PC-9 (cell line): ENCODE measurements around the gene SMIM11. TPM values are rescaled to one million over a fixed set of nuclear protein-coding genes. Genes with fewer than 3 reads are reported as not detected.

Experiments
- BruUV-seq: library from RNA; stranded (reverse); fragments of 400-500 nt; replicated peaks from 2 replicates; lab custom pipeline; 2021; lab: Mats Ljungman, UMichigan
- CTCF ChIA-PET: fragments of 300-600 bp; sonication (Branson Sonifier 250); formaldehyde crosslinking; loops from one replicate; lab custom pipeline; 2022; ENCODE audit warnings: antibody characterized with exemption; lab: Charles Lee
- POLR2A ChIA-PET: fragments of 300-600 bp; sonication (Branson Sonifier 250); formaldehyde crosslinking; loops from one replicate; lab custom pipeline; 2022; ENCODE audit warnings: antibody characterized with exemption; ENCODE audit not compliant: unreplicated experiment; lab: Charles Lee
- DNase-seq, 2 experiments: peaks; one replicate each; pipeline versions ENCODE4 v3.0.0 to v3.0.0-alpha.2; 2015 to 2022; ENCODE audit warnings: mixed read lengths in 1 of 2
- H2AFZ ChIP-seq: fragments of 200-600 bp; sonication (generic); 2 replicates; pipeline ENCODE4 v1.8.1; 2017; ENCODE audit warnings: antibody characterized with exemption
- H3F3A ChIP-seq: fragments of 200-600 bp; sonication (generic); 2 replicates; pipeline ENCODE4 v1.8.1; 2017; ENCODE audit warnings: antibody characterized with exemption, mild to moderate bottlenecking, low read depth; ENCODE audit not compliant: insufficient read depth
- H3K27ac ChIP-seq: fragments of 200-600 bp; sonication (generic); 2 replicates; pipeline ENCODE4 v1.6.1; 2016; ENCODE audit warnings: mixed run types
- H3K27me3 ChIP-seq: fragments of 200-600 bp; sonication (generic); 2 replicates; pipeline ENCODE4 v1.6.1; 2016; ENCODE audit warnings: low read depth, mixed run types; ENCODE audit not compliant: insufficient read depth
- H3K36me3 ChIP-seq: fragments of 200-600 bp; sonication (generic); 2 replicates; pipeline ENCODE4 v1.6.1; 2016; ENCODE audit warnings: low read depth, mixed run types
- H3K4me1 ChIP-seq: fragments of 200-600 bp; sonication (generic); replicated peaks from 2 replicates; pipeline ENCODE4 v1.6.1; 2016; ENCODE audit warnings: mixed run types; ENCODE audit not compliant: insufficient read depth
- H3K4me2 ChIP-seq: fragments of 200-600 bp; sonication (generic); 2 replicates; pipeline ENCODE4 v1.6.1; 2017; ENCODE audit warnings: mixed run types
- H3K4me3 ChIP-seq: fragments of 200-600 bp; sonication (generic); 2 replicates; pipeline ENCODE4 v1.6.1; 2016; ENCODE audit warnings: mixed run types
- H3K79me2 ChIP-seq: fragments of 200-600 bp; sonication (generic); 2 replicates; pipeline ENCODE4 v1.6.1; 2017; ENCODE audit warnings: low read depth, mixed run types
- H3K9me2 ChIP-seq: fragments of 200-600 bp; sonication (generic); 2 replicates; pipeline ENCODE4 v1.8.1; 2017; ENCODE audit warnings: mild to moderate bottlenecking; ENCODE audit not compliant: insufficient read depth
- H3K9me3 ChIP-seq: fragments of 200-600 bp; sonication (generic); 2 replicates; pipeline ENCODE4 v1.8.1; 2016; ENCODE audit warnings: low read depth; ENCODE audit not compliant: insufficient read depth
- H4K20me1 ChIP-seq: fragments of 200-600 bp; sonication (generic); 2 replicates; pipeline ENCODE4 v1.8.1; 2017; ENCODE audit not compliant: insufficient read depth
- EZH2 ChIP-seq: fragments of 200-600 bp; sonication (generic); IDR thresholded peaks from 2 replicates; pipeline ENCODE4 v1.8.0; 2017; ENCODE audit warnings: antibody characterized with exemption, low read depth
- intact Hi-C: fragments of 100-400 bp; cut with micrococcal nuclease; formaldehyde crosslinking; loops from one replicate; pipeline ENCODE4 v1.10.0; 2022; ENCODE audit not compliant: unreplicated experiment
- total RNA-seq: library from RNA; stranded (reverse); gene quantifications from 2 replicates; pipeline ENCODE4 v1.2.3, GENCODE V29; 2021
- TF ChIP-seq, protein P1 (sequence below): fragments of 200-600 bp; sonication (generic); conservative IDR thresholded peaks from 2 replicates; pipeline ENCODE4 v1.6.1; 2017; ENCODE audit warnings: mixed run types, antibody characterized with exemption, mild to moderate bottlenecking, moderate library complexity

The SMIM11 gene
- total RNA-seq, 1 experiment from 2014 or later: 3.1 TPM

DNA sequence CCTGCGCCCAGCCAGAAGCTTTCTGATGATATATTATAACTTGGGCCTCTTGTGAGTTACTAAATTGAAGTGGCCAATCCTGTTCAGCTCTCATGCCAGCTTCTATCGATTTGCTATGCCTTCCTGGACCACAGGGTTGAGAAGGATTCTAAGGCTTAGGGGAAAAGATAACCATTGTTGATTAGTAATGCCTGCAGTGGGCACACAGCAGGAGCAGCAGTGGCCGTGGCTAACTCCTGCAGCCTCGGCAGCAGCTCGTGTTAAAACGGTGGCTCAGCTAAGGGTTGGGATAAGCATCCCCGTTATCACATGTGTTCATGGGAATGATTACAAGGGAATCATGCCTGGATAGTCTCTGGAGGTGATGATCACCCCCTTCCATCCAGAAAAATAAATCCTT is 32.0 kb upstream of the SMIM11 start:
- Histone ChIP-seq H2AFZ (no peak overlapping the region), H3K4me3 (no peak overlapping the region), H3K79me2 (no peaks in the 10 kb centered on the region), H3K9me2 (no peaks in the 10 kb centered on the region), H4K20me1 (no peaks in the 10 kb centered on the region), H3K4me2 (no peak overlapping the region), H3K36me3 (no peaks in the 10 kb centered on the region), H3K27me3 (0 out of 2 replicates have a peak, but pooled peaks cover 3% of the 10 kb centered on the region), H3K9me3 (no peaks in the 10 kb centered on the region), H3F3A (no peaks in the 10 kb centered on the region), H3K27ac (no peak overlapping the region), H3K4me1 (no peaks in the 10 kb centered on the region)
- intact Hi-C loops: no loop called here
- no peak for TF ChIP-seq EZH2
- TF ChIP-seq, protein P1, sequence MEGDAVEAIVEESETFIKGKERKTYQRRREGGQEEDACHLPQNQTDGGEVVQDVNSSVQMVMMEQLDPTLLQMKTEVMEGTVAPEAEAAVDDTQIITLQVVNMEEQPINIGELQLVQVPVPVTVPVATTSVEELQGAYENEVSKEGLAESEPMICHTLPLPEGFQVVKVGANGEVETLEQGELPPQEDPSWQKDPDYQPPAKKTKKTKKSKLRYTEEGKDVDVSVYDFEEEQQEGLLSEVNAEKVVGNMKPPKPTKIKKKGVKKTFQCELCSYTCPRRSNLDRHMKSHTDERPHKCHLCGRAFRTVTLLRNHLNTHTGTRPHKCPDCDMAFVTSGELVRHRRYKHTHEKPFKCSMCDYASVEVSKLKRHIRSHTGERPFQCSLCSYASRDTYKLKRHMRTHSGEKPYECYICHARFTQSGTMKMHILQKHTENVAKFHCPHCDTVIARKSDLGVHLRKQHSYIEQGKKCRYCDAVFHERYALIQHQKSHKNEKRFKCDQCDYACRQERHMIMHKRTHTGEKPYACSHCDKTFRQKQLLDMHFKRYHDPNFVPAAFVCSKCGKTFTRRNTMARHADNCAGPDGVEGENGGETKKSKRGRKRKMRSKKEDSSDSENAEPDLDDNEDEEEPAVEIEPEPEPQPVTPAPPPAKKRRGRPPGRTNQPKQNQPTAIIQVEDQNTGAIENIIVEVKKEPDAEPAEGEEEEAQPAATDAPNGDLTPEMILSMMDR: no peak
- BruUV-seq: no TSS peak
- ChIA-PET CTCF (no interaction called here), POLR2A (no interaction called here)
- no peak for DNase-seq

DNA sequence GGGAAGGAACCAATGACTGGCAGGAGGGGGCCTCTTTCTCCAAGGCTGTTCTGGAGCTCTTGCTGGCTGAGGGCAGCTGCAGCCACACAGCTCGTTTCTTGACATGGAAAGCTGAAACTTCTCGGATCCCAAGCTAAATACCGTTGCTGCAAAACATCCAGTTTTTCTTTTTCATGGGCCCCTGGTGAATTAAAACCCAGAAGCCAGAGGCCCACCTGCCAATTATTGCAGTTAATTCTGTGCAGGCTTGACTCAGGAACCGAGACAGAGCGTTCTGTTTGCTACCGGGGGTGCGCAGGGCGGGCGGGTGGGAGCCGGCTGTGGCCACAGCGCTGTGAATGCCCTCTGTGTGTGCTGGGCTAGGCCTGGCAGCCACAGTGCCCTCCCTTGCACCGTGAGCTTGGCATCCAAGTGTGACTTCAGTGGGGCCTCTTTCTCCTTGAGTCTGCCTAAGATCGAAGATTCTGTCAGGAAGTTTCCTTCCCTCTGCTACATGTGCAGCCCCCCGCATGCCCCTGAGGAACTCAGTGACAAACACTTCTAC is 31.4 kb upstream of the SMIM11 start:
- intact Hi-C loops: no loop called here
- Histone ChIP-seq H3K9me2 (no peaks in the 10 kb centered on the region), H3K4me1 (no peaks in the 10 kb centered on the region), H3K27ac (no peak overlapping the region), H3K27me3 (0 out of 2 replicates have a peak, but pooled peaks cover 3% of the 10 kb centered on the region), H3K4me3 (no peak overlapping the region), H2AFZ (no peak overlapping the region), H3K4me2 (no peak overlapping the region), H3F3A (no peaks in the 10 kb centered on the region), H3K9me3 (no peaks in the 10 kb centered on the region), H3K36me3 (no peaks in the 10 kb centered on the region), H4K20me1 (no peaks in the 10 kb centered on the region), H3K79me2 (no peaks in the 10 kb centered on the region)
- TF ChIP-seq EZH2: no peak
- TF ChIP-seq, protein P1: no peak
- no TSS peak for BruUV-seq
- ChIA-PET CTCF (no interaction called here), POLR2A (no interaction called here)
- DNase-seq: no peak

DNA sequence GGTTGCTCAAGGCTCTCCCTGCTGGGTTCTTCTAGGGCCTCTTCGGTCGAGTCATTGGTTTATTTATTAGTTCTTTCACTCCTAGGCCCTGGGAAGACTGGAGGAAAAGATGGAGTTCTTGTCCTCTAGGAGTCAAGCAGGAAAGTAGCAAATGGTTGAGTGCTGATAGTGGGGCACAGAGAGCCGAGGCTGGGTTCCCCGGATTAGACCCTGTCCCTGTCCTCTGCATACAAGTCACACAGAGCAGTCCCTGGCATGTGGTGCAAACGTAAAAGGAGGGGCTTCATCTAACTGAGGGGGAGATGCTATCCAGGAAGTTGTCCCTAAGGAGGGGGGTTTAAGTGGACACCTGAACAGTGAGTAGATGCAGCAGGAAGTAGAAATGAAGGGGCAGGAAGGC is 30.7 kb upstream of the SMIM11 start:
- TF ChIP-seq EZH2: no peak
- TF ChIP-seq, protein P1: no peak
- no peak overlapping the region for H2AFZ ChIP-seq
- CTCF ChIA-PET: no interaction called here
- POLR2A ChIA-PET: no interaction called here
- no peaks in the 10 kb centered on the region for H3K4me1 ChIP-seq
- H3K4me3 ChIP-seq: no peak overlapping the region
- no peaks in the 10 kb centered on the region for H3K9me3 ChIP-seq
- no peaks in the 10 kb centered on the region for H3K27me3 ChIP-seq
- no peaks in the 10 kb centered on the region for H3K79me2 ChIP-seq
- H3K27ac ChIP-seq: no peak overlapping the region
- DNase-seq: no peak
- H3K36me3 ChIP-seq: no peaks in the 10 kb centered on the region
- no peak overlapping the region for H3K4me2 ChIP-seq
- no peaks in the 10 kb centered on the region for H4K20me1 ChIP-seq
- BruUV-seq: no TSS peak
- intact Hi-C loops: no loop called here
- H3F3A ChIP-seq: no peaks in the 10 kb centered on the region
- no peaks in the 10 kb centered on the region for H3K9me2 ChIP-seq
